GM20000 (cell line): Measurements from ENCODE around the gene CCNA2.

Experiments
- DNase-seq: peaks from one replicate; pipeline ENCODE4 v3.0.0; 2012; ENCODE audit warnings: low spot score
- TF ChIP-seq, protein P1 (sequence below): IDR thresholded peaks from 2 replicates; pipeline ENCODE4 v1.5.1; 2012; ENCODE audit warnings: mild to moderate bottlenecking, control low read depth; ENCODE audit errors: extremely low read depth, missing control alignments

The CCNA2 gene

DNA sequence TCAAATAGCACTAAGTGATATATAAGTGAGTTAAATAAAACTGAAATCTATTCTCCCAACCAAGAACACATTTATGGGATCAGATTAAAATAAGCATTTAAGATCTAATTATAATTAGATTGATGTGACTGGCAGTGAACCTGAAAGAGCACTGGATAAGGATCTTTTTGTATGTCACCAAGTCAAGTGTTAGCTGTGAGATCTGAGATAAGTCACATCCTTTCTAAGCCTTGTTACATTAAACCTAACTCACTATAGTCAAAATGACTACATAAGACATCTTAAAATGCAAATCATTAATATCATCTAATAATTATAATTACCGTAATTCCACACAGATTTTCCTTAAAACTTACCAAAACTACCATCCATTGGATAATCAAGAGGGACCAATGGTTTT, 1.6 kb downstream of the CCNA2 start:
- TF ChIP-seq, protein P1, sequence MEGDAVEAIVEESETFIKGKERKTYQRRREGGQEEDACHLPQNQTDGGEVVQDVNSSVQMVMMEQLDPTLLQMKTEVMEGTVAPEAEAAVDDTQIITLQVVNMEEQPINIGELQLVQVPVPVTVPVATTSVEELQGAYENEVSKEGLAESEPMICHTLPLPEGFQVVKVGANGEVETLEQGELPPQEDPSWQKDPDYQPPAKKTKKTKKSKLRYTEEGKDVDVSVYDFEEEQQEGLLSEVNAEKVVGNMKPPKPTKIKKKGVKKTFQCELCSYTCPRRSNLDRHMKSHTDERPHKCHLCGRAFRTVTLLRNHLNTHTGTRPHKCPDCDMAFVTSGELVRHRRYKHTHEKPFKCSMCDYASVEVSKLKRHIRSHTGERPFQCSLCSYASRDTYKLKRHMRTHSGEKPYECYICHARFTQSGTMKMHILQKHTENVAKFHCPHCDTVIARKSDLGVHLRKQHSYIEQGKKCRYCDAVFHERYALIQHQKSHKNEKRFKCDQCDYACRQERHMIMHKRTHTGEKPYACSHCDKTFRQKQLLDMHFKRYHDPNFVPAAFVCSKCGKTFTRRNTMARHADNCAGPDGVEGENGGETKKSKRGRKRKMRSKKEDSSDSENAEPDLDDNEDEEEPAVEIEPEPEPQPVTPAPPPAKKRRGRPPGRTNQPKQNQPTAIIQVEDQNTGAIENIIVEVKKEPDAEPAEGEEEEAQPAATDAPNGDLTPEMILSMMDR = no peak
- DNase-seq = no peak

DNA sequence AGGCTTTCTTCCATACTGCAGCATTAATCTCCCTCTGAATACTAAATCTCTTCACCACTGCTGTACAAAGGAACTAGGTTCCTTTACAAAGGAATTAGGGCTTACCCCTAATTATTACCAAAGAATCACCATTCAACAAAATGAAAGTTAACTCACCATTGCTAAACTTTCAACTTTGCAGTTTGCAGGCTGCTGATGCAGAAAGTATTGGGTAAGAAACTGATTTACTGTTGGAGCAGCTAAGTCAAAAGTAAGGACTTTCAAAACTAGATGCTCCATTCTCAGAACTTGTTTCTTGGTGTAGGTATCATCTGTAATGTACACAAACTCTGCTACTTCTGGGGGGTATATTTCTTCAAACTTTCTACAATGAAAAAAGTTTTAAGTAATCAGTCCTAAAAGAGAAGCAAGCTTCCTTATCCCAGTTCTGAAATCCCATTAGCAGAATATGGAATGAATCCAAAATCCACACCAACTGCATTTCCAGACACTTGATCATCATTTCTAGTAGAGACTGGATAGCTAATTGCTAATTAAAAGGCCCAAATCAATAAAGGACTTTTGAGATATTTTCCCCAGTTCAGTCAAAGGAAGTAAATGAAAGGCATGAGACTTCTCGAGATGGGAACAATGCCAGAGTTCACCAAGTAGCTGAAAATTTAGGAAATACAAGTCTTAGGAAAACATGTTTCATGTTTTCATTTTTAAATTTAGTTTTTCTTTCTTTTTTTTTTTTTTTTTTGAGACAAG, 4.3 kb downstream of the CCNA2 start:
- no peak for DNase-seq
- TF ChIP-seq, protein P1 = no peak

DNA sequence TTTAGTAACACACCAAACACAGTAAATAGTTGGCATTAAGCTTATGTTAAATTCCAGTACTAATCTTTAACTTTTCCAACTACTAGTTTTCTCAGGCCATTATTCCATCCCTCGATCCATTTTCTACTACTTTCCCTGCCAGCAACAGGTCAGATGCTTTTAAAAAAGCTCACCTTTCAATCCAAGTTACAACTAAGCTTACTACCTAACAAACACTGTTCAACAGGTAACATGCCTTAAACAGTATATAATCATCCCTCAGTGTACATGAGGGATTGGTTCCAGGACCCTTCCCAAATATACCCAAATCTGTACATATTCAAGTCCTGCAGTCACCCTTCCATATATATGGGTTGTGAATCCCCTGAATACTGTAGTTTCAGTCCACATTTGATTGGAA, 5.5 kb downstream of the CCNA2 start:
- TF ChIP-seq, protein P1 = no peak
- DNase-seq = no peak

DNA sequence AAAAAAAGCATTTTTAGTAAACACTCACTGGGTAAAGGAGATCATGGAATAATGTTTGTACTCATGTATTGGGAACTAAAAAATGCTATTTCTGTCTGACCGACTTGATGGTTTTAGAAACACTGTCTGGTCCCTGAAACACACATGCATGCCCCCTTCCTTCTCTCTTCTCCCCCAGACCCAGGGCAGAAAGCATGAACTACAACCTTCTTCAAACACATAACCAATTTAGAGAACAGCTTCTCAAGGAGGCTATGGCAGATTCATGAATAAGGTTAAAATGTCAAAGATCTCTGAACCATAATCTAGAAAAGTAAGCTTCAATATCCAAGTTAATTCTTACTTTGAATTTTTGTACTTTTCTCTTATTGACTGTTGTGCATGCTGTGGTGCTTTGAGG, 6.0 kb downstream of the CCNA2 start:
- TF ChIP-seq, protein P1 = no peak
- DNase-seq = no peak

DNA sequence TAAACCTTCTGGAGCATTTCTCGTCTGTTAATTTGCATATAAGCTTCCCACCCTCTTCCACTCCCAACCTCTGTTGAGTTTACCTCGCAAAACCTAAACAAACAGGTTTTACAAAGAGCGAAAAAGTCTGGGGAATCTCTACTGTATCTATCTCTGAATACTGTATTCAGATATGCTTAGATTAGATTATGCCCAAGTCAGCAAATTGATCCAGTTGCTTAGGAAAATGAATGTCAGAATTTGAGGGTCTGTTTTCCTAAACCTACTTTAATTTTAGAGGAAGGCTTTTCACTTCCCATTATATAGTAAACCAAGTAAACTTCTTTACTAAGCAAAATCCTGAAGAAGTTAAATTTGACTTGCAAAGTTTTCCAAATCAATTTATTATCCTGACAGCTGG, 6.7 kb downstream of the CCNA2 start:
- no peak for DNase-seq
- TF ChIP-seq, protein P1 = no peak

DNA sequence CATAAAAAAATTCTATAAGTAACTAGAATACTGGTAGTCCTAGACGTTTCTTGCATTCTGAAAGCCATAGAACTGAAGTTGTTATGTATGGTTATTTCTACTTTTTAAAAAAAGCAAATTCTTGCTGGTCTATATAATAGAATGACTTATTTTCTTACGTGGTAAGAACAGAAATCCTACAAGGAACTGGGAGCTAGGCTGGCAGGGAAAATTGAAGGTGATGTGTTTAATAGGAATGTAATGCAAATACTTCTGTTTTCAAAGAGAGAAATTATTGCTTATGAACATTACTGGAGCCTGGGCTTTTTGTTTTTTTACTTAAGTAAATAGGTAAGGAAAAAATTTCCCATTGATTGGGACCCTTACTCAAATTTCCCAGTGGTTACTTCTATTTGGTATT, 8.9 kb downstream of the CCNA2 start:
- TF ChIP-seq, protein P1 = no peak
- no peak for DNase-seq

DNA sequence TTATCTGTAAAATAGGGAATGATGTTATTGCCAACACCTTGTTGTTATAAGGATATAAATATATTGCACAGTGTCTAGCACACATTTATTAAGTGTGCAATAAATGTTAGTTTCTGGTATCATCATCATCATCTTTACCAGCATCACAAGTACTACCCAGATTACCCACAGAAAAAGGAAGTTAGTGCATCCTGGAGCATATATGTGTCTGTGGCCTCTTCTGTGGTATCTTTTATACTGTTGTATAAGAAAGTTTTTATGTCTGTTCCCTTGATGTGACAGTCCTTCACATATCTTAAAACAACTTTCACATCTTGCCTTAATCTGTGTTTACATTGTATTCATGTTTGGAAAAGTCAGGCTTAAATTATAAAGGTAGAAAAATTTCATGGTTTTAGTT, 12.6 kb downstream of the CCNA2 start:
- TF ChIP-seq, protein P1 = no peak
- DNase-seq = no peak
